Astrocyte of the spinal cord (primary cell): ENCODE data around the gene OR4N2.
"Not testable (repeated sequence)": the region's sequence is repeated elsewhere in the genome, so short reads cannot be mapped to it uniquely, and the experiment has no call there.

Experiments
- DNase-seq: peaks from one replicate; pipeline ENCODE4 v3.0.0; 2011; ENCODE audit warnings: low read depth, low spot score
- H3K4me3 ChIP-seq: 2 replicates; pipeline ENCODE4 v1.5.1; 2011; ENCODE audit warnings: low read depth, mild to moderate bottlenecking, low read length, moderate library complexity
- CTCF ChIP-seq: IDR thresholded peaks from 2 replicates; pipeline ENCODE4 v1.5.1; 2012; ENCODE audit warnings: low read depth, mild to moderate bottlenecking, low read length, inconsistent platforms
- in situ Hi-C: cut with HindIII; loops from 2 replicates; pipeline ENCODE4 v1.10.0; 2017; ENCODE audit warnings: low sequenced_read_pairs

The OR4N2 gene

GRCh38 chr14:19803470-19803869, at the start of gene OR4N2:
OR4N2 (plus strand) TSS chr14:19803770; CDS start chr14:19827449, 23,679 bp downstream.
- H3K4me3 ChIP-seq, in situ Hi-C loops, DNase-seq: not testable (repeated sequence)

GRCh38 chr14:19754172-19754571, 49.4 kb upstream of the OR4N2 start:
- DNase-seq: no peak
- in situ Hi-C loops: no loop called here
- no peak for TF ChIP-seq CTCF
- no peak overlapping the region for H3K4me3 ChIP-seq

- DNase-seq, in situ Hi-C loops, H3K4me3 ChIP-seq: not testable (repeated sequence)
Measured at GRCh38 chr14:19771491-19771890, 32.1 kb upstream of the OR4N2 start.

- no peak for DNase-seq
- no peak overlapping the region for H3K4me3 ChIP-seq
- TF ChIP-seq CTCF: no peak
- in situ Hi-C loops: no loop called here
Measured at GRCh38 chr14:19771895-19772430, 31.6 kb upstream of the OR4N2 start.

GRCh38 chr14:19772454-19772853, 31.1 kb upstream of the OR4N2 start:
- H3K4me3 ChIP-seq, DNase-seq, in situ Hi-C loops: not testable (repeated sequence)

- DNase-seq, in situ Hi-C loops, H3K4me3 ChIP-seq: not testable (repeated sequence)
Measured at GRCh38 chr14:19773204-19773603, 30.4 kb upstream of the OR4N2 start, which contains the start of gene OR4M1. OR4M1 (plus strand) TSS chr14:19773504; CDS start chr14:19780323, 6,819 bp downstream.

- in situ Hi-C loops: no loop called here
- no peak overlapping the region for H3K4me3 ChIP-seq
- TF ChIP-seq CTCF: no peak
- no peak for DNase-seq
Measured at GRCh38 chr14:19775587-19775986, 28.0 kb upstream of the OR4N2 start.

- H3K4me3 ChIP-seq, DNase-seq, in situ Hi-C loops: not testable (repeated sequence)
Measured at GRCh38 chr14:19785848-19786247, 17.7 kb upstream of the OR4N2 start.

GRCh38 chr14:19787318-19787717, 16.3 kb upstream of the OR4N2 start:
- in situ Hi-C loops, H3K4me3 ChIP-seq, DNase-seq: not testable (repeated sequence)

GRCh38 chr14:19788150-19788549, 15.4 kb upstream of the OR4N2 start:
- H3K4me3 ChIP-seq, in situ Hi-C loops, DNase-seq: not testable (repeated sequence)

- H3K4me3 ChIP-seq, in situ Hi-C loops, DNase-seq: not testable (repeated sequence)
Measured at GRCh38 chr14:19796520-19797108, 7.0 kb upstream of the OR4N2 start.
